Stimulated activated CD8-positive, alpha-beta memory T cell treated with anti-CD3 and anti-CD28 coated beads, Interleukin-12 subunit alpha, Interleukin-12 subunit beta, amount 100 ng/mL, for 1 hour (primary cell): ENCODE measurements around the gene BRD3.

ENCODE experiments used
- DNase-seq: peaks from one replicate; pipeline ENCODE4 v3.0.0-alpha.2; 2020; ENCODE audit warnings: low read depth

BRD3 gene

DNA sequence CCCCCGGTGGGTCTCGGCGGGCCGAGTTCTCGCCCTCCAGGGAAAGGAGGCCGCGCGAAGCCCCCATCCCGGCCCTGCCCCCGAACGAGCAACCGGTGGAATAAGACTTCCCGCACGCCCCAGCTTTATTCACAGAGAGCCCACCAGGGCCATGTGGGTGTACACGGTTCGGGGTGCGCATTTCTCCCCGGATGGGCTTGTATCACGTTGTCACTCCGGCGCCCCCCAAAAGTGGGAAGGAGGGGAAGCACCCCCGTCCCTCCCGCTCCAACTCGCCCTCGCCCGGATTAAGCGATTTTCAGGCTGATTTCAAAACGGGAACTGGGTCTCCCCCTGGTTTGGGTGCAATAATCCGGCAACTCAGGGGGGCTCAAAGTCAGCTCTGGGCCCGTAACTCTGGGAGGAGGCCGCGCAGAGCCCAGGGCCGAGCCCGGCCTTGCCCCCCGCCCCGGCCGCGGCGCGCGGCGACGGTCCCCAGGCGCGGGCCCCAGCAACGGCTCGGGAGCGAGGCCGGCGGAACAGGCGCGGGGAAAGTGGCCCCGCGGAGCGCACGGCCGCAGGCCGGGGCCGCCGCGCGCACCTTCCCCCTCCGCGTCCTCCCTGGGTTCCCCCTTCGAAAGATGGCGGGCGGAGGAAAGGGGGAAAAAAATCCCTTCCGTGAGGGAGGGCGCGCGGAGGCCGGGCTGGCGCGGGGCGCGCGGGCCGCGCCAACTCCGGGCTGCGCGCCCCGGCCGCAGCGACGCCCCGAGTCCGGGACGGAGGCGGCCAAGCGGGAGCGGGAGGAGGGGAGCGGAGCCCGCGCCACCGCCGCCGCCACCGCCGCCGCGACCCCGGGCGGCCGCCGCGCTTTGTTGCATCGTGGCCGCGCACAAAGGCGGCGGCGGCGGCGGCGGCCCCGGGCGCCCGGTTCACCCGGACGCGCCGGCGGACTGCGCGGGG is 644 bp downstream of the BRD3 start:
- no peak for DNase-seq

DNA sequence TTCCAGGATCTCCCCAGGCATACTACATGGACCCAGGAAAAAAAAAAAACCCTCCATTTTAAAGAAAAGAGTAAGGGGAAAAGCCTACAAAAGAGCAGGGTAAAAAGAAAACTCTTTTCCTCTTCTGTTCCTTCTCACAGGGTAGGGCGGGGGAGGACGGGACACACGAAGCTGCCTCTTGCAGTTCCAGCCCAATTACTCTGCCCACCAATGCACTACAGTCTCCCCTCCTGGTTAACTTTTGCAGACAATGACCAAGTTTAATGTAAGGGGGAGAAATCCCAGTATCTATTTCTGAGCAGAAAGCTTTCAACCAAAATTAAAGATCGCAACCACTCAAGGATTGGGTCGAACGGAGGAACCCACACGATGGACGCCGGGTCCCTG is 1.3 kb downstream of the BRD3 start:
- no peak for DNase-seq

DNA sequence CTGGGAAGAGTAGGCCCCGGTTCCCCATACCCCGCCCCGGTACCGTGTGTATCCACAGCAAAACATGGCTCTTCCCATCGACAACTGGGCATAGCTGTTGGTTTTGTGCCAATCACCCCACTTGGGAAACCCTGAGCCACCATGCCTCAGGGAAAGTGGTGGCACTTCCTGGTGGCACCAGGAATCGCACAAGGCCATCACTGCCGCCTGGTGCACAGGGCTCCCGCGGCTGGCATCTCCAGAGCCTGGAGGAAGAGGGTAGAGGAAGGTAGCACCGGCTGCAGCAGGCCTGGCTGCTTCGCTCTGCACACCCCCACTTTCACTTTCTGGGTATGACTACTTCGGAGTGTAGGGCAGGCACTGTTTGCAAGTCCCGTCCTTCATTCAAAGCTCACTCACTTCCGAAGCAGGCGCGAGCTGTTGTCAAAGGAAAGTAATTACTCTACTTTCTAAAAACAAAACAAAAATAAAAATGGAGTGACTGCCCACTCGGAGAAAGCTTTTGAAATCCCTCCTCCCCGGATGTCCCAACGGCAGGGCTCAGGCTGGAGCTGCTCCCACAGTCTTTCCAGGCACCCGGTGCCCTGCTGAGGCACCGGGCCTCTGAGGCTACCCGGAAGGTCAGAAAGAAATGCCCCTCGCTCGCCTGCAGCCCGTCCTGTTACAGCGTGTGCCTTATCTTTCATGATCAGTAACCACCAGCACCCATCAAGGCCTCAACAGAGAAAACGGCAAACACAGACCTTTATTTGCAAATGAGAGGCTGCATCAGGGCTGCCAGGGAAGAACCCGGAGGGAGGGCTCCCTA is 2.0 kb downstream of the BRD3 start:
- peak; percentile 26 for DNase-seq

DNA sequence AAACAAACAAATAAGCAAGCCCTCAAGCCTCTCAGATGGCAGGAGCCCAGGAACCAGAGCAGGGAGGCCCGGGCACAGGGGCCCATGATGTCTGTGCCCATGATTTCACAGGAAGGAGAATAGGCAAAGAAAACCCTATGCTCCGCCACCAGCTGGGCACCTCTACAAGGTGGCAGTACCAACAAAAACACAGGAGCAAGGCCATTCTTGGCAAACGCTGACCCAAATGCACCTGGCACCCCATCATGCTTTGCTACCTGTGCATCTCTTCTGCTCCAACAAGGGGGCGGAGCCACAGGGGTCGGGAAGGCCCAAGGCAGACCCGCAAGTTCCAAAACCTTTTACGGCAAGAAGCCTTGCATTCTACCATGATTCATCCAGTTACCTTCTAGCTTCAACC is 3.1 kb downstream of the BRD3 start:
- DNase-seq: no peak

DNA sequence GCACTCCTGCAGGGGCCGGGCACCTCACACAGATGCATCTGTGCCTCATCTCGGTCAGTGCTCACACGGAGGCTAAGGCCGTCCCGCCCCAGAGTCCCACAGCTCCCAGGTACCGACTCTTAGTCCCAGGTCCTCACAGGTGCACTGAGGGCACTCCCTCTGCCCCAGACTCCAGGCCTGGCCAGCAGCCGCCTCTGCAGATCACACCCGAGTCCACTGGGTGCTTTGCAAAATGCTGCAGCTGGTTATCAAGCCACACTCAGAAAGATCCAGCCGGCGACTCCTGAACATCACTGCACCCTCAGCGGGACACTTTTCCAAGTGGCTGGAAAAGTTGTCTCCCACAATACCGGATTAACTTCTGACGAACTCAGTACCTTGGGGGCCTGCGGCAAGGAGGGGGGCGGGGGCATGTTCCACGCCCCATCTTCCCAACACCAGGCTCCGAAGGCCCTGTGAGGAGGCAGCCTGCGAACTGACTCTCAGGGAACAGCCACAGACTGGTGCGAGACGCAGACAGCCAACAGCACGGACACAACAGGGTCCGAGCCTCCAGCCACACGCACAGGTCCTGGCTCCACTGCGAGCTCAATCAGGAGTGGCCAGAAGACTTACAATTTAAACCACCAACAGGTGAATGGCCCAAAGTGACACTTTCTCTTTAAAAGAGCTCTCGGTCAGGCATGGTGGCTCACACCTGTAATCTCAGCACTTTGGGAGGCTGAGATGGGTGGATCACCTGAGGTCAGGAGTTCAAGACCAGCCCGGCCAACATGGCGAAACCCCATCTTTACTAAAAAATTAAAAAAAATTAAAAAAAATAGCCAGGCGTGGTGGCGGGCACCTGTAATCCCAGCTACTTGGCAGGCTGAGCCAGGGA is 4.0 kb downstream of the BRD3 start:
- DNase-seq: no peak

DNA sequence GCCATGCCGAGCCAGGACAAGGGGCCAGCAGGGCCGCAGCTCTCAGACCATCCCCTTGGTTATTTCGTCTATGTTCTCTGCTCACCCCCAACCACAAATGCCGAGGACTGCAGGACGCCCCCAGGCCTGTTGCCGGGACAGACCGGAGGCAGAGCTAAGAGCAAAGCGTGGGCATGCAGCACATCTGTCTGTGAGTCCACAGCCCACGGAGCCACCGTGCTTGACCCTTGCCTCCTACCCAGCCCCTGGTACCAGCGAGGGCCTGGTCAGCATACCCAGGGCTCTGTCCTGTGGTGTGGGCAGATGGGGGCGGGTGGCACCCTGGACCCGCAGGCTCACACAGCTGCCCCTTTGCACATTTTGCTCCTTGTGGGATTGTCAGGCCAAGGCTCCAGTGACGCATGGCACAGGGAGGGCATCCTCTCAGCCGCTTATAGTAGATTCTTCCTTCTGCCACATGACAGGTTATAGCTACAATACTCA is 4.7 kb downstream of the BRD3 start:
- no peak for DNase-seq

DNA sequence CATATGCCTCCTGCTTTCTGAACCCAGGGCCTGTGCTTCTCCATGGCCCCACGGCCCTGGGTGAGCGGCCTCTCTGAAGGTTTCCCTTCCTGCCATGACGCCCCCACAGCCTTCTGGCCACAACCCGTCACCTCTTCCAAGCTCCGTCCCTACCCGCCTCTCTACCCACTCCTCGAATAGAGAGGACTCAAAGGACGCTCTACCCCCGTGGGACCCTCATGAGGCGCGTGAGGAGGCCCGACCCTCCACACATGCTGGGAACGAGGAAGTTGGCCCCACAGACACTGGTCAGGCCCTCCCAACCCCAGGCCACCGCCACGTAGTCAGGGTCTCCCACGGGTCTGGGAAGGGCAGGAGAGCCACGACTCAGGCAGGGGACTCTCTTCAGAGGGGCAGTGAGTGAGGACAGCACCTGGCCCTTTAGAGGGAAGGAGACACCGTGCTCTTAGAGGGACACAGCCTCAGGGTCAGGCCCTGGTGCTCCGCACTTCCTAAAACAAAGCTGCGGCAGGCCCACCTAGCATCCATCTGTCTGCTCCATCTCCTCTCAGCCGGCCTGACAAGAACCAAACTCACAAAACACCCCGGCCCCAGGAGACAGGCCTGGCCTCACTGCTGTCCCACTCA is 5.3 kb downstream of the BRD3 start:
- no peak for DNase-seq

DNA sequence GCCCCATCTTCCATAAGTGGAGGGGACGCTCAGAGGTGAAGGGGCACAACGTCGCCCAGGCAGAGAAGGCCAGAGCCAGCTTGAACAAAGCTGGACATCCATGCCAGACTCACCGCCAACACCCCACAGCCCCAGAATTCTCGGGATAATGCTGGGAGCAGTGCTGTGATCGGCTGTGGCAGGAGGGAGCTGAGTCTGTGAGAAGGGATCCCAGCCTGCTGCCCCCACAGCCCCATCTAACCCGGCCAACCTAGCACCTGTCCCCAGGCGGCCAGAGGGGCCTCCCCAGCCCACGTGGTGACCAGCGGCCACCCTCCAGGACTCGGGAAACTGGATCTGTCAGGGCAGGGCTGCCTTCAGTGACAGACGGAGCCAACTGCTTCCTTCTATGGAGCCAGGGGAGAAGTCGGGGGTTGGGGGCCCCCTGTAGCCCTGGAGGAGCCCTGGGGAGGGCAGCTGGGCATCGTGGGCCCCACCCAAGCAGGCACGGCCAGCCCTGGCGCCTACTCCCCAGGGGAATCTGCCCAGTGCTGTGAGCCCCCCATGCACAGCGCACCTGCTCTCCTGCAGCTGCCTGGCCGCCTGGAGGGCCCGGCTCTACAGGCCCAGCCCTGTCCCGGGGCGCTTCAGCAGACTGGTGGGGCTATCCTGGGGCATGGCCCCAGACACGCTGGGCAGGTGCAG is 6.0 kb downstream of the BRD3 start:
- no peak for DNase-seq

DNA sequence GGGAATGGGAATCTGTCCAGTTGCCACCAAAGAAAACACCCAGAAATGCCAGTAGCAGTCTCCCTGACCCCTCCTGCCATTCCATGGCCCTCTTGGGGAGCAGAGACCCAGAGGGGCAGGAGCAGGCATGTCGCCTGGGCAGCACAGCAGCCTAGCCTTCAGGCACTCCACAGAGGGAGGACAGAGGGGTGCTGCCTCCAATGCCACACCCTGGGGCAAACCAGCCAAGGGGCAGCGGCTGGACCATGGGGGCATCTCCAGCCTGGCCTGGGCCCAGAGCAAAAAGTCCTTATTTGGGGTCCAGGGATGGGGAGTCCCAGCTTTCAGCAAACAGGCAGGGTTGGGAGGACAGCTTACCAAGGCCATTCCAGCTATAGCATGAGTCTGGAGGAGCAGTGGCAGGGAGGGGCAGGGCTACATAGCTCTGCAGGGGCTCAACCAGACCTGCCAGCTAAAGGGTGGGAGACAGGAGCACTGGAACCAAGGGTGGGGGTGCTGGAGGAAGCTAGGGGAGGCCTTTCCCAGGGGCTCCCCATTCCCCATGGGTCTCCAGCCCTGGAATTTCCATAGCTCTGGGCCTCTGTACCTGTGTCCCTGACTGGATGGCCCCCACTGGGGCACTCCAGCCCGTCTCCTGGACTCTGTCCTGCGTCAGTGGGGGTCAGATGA is 6.7 kb downstream of the BRD3 start:
- no peak for DNase-seq

DNA sequence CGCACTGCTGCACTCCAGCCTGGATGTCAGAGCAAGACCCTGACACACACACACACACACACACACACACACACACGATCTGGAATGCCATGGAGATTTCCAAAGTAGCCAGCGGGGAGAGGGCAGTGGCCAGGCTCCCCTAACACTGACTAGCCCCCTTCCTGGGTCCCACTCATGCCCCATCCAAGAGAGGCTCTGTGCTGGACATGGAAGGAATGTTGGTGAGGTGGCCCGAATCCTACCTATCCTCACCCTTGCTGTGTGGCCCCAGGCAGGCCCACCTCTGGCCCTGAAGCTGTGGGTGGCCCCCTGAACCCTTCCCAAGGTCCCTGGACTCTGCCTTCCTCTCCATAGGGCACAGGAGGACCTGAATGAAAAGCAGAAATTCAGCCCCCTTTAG is 7.3 kb downstream of the BRD3 start:
- DNase-seq: no peak

DNA sequence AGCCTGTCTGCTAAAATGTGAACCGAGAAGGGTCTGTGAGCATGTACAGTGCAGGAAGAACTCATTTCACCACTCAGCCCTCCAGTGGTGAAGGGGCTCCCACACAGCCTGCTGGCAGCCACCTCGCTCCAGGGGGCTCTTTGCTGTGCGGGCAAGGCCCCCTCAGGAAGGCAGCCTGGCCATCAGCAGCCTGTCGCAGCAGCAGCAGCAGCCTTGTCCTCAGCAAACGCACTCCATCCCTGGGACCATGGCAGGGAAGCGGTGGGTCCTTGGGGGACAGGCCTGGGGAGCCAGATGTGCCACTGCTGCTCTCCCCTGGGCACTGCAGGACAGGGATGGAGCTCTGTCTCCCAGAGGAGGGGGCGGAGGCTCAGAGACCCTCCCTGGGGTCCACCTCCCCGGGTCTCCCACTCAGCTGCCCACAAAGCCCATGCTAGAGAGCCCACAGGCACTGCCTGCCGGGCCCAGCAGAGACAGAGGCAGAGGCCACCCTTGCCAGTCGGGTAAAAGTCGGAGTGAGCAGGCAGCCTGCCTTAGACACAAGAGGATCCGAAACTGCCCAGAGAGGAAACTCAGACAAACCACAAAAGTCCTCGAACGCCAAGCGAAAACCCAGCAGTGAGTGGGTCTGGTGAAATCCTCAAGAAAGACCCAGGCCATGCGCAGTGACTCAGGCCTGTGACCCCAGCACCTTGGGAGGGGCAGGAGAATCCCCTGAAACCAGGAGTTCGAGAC is 8.0 kb downstream of the BRD3 start:
- DNase-seq: no peak

DNA sequence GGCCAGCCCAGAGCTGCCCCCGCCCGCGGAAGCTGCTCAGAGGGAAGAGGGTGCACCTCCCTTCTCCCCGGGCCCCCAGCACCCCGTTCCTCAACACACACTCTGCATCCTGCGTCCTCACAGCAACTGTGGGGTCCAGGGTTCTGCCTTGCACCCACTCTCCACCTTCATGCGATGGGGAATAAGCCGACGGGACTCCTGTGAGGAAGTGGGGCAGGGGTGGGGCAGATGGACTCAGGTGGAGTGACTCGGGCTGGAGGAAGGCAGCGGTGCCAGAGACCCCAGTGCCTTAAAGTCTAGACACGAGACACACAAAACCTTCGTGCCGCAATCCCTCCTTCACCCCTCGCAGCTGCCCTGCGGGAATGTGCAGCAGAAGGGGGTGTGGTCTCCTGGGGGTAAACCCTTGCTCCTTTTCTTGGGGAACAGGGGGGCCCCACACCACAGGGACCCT is 8.6 kb downstream of the BRD3 start:
- DNase-seq: no peak

DNA sequence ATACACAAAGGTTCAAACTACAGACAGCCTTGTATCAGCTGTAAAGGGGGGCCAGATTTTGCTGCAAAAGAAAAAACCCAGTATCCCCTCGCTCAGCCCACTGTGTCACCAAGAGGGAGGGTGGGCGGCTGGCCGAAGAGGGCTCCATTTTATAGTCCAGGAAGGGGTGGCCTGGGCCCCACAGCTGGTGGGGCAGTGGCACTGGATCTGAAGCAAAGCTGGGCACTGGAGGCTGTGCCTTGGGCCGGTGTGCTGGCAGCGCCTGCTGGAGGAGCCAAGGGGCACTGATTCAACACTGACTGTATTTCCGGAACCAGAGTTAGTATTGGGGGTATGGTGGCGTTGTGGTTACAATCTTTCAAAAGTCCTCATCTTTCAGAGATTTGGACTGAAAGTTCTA is 9.1 kb downstream of the BRD3 start:
- DNase-seq: no peak

DNA sequence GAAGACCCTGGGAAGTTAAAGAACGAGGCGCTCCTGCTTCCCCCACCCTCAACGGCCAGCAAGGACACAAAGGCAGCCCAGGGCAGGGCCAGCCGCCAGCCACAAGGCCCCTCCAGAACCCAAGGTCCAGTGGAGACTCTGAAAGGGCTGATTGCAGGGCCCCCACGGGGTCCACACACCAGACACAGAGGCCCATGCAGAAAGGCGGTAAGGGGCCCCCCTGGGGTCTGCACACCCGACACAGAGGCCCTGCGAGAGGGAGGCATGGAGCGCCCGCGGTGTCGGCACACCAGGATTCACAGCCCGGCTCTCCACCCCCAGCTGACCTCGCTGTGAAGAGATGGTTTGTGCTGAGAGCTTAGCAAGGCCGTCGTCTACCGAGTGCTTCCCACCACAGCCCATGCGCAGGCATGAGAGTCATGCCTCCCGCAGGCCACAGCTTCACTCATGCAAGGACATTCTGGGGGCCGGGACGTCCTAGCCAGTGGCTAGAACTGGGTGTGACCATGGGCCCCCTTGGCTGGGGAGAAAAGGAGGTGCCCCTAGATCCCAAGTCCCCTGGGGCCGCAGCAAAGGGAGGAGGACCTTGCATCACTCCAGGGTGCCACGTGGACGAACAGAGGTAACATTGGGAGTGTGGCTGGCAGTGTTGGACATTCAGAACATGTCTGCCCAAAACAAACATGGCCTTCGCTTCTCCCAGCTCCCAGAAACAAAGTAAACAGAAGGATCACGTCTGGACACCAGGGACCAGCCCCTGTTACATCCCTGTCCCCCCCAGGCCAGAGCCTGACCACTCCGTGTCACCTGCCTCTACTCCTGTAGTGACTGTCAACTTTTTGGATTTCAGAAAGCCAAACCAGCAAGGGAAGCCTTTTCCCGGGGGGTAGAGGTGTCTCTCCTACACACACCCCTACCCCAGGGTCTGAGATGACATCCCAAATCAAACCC is 9.8 kb downstream of the BRD3 start:
- DNase-seq: no peak

DNA sequence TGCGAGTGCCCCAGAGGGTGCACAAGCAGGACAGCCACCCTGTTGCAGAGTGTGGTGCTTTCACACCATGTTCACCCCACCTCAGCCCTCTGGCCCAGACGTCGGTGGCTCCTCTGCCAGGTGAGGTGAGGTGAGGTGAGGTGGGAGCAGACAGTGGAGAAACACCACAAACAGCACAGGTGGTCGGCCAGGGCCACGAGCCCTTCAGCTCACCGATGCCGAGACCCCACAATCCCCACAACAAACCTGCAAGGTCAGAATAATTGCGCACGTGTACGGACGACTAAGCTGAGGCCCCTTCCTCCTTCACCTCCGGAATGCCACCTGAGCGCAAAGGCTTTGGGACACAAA is 10.5 kb downstream of the BRD3 start:
- no peak for DNase-seq

DNA sequence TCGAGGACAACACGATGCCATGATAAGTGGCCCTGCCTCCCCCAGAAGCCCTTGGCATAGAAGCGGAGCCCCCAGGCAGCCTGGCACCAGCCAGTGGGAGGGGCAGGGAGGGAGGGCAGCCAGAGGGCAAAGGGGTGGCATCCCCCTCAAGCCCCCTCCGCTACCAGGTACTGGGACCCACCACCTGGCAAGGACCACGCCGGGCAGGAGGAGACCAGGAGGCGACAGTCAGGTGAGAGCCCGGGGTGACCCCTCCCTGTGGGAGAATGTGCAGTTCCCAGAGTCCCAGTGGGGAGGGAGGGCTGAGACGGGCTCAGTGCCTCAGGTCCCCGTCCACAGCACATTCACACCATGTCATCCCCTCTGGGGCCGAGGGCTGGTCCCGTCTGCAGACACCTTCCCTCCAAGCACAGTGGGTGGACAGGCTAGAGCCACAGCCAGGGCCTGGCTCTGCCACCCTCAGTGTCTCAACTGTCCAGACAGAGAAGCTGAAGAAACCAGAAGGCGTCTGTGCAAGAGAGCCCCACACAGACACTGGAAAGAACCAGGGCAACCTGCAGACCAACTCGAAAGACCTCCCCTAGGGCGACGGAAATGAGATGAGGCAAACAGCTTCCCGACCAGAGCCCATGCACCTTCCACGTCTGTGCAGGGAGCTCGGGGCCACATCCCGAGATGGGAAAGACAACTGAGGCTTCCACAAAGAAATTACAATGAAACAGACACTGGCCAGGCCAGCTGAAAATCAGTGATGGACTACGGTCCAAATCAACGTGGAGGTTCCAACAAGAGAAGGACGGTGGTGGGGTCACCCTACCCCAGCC is 11.1 kb downstream of the BRD3 start:
- no peak for DNase-seq

DNA sequence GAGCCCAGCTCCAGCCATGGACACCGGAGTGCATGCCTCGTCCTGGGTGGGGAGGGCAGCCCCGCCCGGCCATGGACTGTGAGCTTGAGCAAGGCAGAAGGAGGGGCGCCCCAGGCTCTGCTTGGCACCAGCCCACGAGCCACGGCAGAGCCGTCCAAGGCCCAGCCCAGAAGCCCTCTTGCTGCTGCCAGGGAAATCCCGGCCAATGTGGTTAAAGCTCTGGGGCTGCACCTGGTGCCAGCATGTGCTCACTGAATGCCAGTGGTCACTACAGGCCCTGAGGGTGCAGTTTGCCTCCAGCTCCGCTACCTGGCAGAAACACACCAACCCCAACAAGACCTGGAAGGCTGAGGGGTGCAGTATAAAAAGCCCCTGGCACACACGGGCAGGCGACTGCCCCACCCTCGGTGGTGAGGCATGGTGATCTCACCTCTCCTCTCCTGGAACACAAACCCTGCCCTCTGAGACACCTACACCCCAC is 11.8 kb downstream of the BRD3 start:
- no peak for DNase-seq
